T47D (cell line): ENCODE results near the gene ZNF638.
"Not testable (repeated sequence)": the region's sequence is repeated elsewhere in the genome, so short reads cannot be mapped to it uniquely, and the experiment has no call there.

ENCODE experiments used
- DNase-seq, 2 experiments: peaks; one replicate each; pipeline versions ENCODE4 v3.0.0 to v3.0.0-alpha.2; 2011 to 2012; ENCODE audit warnings: low read depth in 1 of 2, low spot score in 1 of 2
- JUND ChIP-seq: IDR thresholded peaks from 2 replicates; pipeline ENCODE4 v1.6.1; 2012; ENCODE audit warnings: low read depth
- in situ Hi-C: cut with HindIII; loops from 2 replicates; pipeline ENCODE4 v1.10.0; 2016; ENCODE audit warnings: low sequenced_read_pairs, low pct_unique_long_range_greater_than_20kb

ZNF638 gene

GRCh38 chr2:71331581-71332434, at the start of gene ZNF638:
ZNF638 (plus strand) TSS chr2:71331782; CDS start chr2:71348955, 17,173 bp downstream.
- in situ Hi-C loops, result no loop called here
- DNase-seq, result peak; percentile 90 to 92
- no peak for TF ChIP-seq JUND

GRCh38 chr2:71281950-71282349, 49.6 kb upstream of the ZNF638 start:
- in situ Hi-C loops, result no loop called here
- no peak for DNase-seq
- no peak for TF ChIP-seq JUND

GRCh38 chr2:71282493-71282892, 49.1 kb upstream of the ZNF638 start:
- peak in 1 of 2 experiments; percentile 54 for DNase-seq
- in situ Hi-C loops, result no loop called here
- TF ChIP-seq JUND, result no peak

- TF ChIP-seq JUND, result no peak
- in situ Hi-C loops, result no loop called here
- no peak for DNase-seq
Measured at GRCh38 chr2:71283131-71283530, 48.5 kb upstream of the ZNF638 start.

- TF ChIP-seq JUND, result no peak
- in situ Hi-C loops, result no loop called here
- DNase-seq, result no peak
Measured at GRCh38 chr2:71285706-71286105, 45.9 kb upstream of the ZNF638 start.

GRCh38 chr2:71291398-71291797, 40.2 kb upstream of the ZNF638 start:
- in situ Hi-C loops, result no loop called here
- no peak for TF ChIP-seq JUND
- DNase-seq, result no peak

GRCh38 chr2:71292159-71292558, 39.4 kb upstream of the ZNF638 start:
- in situ Hi-C loops, result no loop called here
- TF ChIP-seq JUND, result no peak

GRCh38 chr2:71298914-71299313, 32.7 kb upstream of the ZNF638 start:
- in situ Hi-C loops, result no loop called here
- TF ChIP-seq JUND, result no peak
- no peak for DNase-seq

More at GRCh38 chr2:71292159-71292558, 39.4 kb upstream of the ZNF638 start:
- DNase-seq, result no peak

- TF ChIP-seq JUND, result no peak
- DNase-seq, result peak in 1 of 2 experiments; percentile 35
- in situ Hi-C loops, result no loop called here
Measured at GRCh38 chr2:71299507-71299906, 32.1 kb upstream of the ZNF638 start.

- in situ Hi-C loops, result no loop called here
- no peak for DNase-seq
- TF ChIP-seq JUND, result no peak
Measured at GRCh38 chr2:71303849-71304248, 27.7 kb upstream of the ZNF638 start.

GRCh38 chr2:71306762-71307161, 24.8 kb upstream of the ZNF638 start:
- in situ Hi-C loops, result no loop called here
- DNase-seq, result no peak
- no peak for TF ChIP-seq JUND

GRCh38 chr2:71313016-71313766, 18.4 kb upstream of the ZNF638 start:
- in situ Hi-C loops, result no loop called here
- no peak for TF ChIP-seq JUND

GRCh38 chr2:71317060-71317459, 14.5 kb upstream of the ZNF638 start:
- in situ Hi-C loops, result no loop called here
- TF ChIP-seq JUND, result no peak
- DNase-seq, result no peak

More at GRCh38 chr2:71313016-71313766, 18.4 kb upstream of the ZNF638 start:
- DNase-seq, result no peak

GRCh38 chr2:71317900-71318299, 13.7 kb upstream of the ZNF638 start:
- in situ Hi-C loops, DNase-seq: not testable (repeated sequence)
